Forelimb muscle (tissue), 1 donor: Measurements from ENCODE around the gene PAK1. TPM values are rescaled to one million over a fixed set of nuclear protein-coding genes. Genes with fewer than 3 reads are reported as not detected.
"Not testable (repeated sequence)": the region's sequence is repeated elsewhere in the genome, so short reads cannot be mapped to it uniquely, and the experiment has no call there.

Experiments
- DNase-seq: peaks from one replicate; pipeline ENCODE4 v3.0.0-alpha.2; 2013; ENCODE audit warnings: low read depth
- polyA plus RNA-seq: library from polyadenylated mRNA; unstranded; fragments of 120-200 nt; gene quantifications from one replicate; pipeline ENCODE4 v1.2.1, GENCODE V29; 2013; ENCODE audit not compliant: insufficient read length

The PAK1 gene
- polyA plus RNA-seq, 1 donor, result 97.5 TPM

- no peak for DNase-seq
Measured at GRCh38 chr11:77403211-77403610, 70.7 kb downstream of the PAK1 start.

- DNase-seq, result no peak
Measured at GRCh38 chr11:77402218-77402556, 71.7 kb downstream of the PAK1 start.

- no peak for DNase-seq
Measured at GRCh38 chr11:77401486-77402217, 72.2 kb downstream of the PAK1 start.

- DNase-seq, result no peak
Measured at GRCh38 chr11:77400775-77401449, 73.0 kb downstream of the PAK1 start.

GRCh38 chr11:77400271-77400670 is 73.6 kb downstream of the PAK1 start:
- no peak for DNase-seq

- no peak for DNase-seq
Measured at GRCh38 chr11:77397631-77398030, 76.3 kb downstream of the PAK1 start.

- no peak for DNase-seq
Measured at GRCh38 chr11:77396911-77397310, 77.0 kb downstream of the PAK1 start.

- no peak for DNase-seq
Measured at GRCh38 chr11:77396305-77396704, 77.6 kb downstream of the PAK1 start.

- no peak for DNase-seq
Measured at GRCh38 chr11:77395460-77396173, 78.3 kb downstream of the PAK1 start.

- no peak for DNase-seq
Measured at GRCh38 chr11:77392842-77393241, 81.1 kb downstream of the PAK1 start.

- no peak for DNase-seq
Measured at GRCh38 chr11:77387701-77388100, 86.2 kb downstream of the PAK1 start.

GRCh38 chr11:77386178-77386577 is 87.7 kb downstream of the PAK1 start:
- DNase-seq, result no peak

- DNase-seq, result not testable (repeated sequence)
Measured at GRCh38 chr11:77385255-77385771, 88.6 kb downstream of the PAK1 start.

- DNase-seq, result no peak
Measured at GRCh38 chr11:77384571-77384970, 89.3 kb downstream of the PAK1 start.

GRCh38 chr11:77383349-77383748 is 90.5 kb downstream of the PAK1 start:
- not testable (repeated sequence) for DNase-seq

GRCh38 chr11:77381729-77382665 is 91.9 kb downstream of the PAK1 start:
- DNase-seq, result no peak

GRCh38 chr11:77379934-77380333 is 94.0 kb downstream of the PAK1 start:
- DNase-seq, result no peak

GRCh38 chr11:77379253-77379652 is 94.6 kb downstream of the PAK1 start:
- no peak for DNase-seq

GRCh38 chr11:77377734-77378133 is 96.2 kb downstream of the PAK1 start:
- no peak for DNase-seq

- DNase-seq, result no peak
Measured at GRCh38 chr11:77375107-77375506, 98.8 kb downstream of the PAK1 start.

- DNase-seq, result no peak
Measured at GRCh38 chr11:77374611-77375031, 99.3 kb downstream of the PAK1 start.
